GM19467 (cell line): ENCODE measurements around the gene SMIM20.

Experiments
- ATAC-seq: cut with Tn5 transposase; IDR thresholded peaks from one replicate; pipeline ENCODE4 v1.9.1; 2021; ENCODE audit warnings: mild to moderate bottlenecking, moderate library complexity; ENCODE audit not compliant: unreplicated experiment

SMIM20 gene

DNA sequence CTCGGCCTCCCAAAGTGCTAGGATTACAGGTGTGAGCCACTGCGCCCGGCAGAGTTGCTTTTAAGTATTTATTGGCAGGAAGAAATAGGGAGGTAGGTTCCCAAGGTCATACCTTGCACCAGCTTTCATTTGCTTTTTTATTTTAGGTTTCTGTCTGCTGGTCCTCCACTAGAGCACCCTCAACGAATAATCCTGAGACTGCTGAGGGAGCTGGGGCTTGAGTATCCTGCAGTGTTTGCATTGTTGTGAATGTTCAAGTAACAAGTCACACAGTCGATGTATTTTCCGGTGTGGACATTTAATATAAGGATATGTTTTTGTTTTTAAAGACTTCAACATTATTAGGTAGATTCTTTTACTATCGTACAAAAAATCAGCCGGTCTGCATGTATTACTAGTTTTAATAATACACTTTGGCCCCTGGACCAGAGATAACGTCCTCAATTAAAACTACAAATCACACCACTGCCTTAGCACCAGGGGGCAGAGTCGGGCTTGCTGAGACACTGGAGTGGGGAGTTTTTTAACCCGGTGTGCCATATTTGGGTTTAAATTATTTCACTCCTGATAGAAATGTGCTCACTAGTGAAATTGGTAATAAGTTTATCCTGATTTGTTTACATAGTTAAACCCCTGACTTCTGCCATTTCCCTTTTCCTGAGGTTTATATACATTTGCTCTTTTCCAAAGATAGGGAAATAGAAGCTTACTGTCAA, 11.6 kb downstream of the SMIM20 start:
- no peak for ATAC-seq

- ATAC-seq, result no peak
Observed at GRCh38 chr4:25926462-25926861, 12.4 kb downstream of the SMIM20 start.

GRCh38 chr4:25927361-25928195, 13.6 kb downstream of the SMIM20 start:
- ATAC-seq, result no peak

GRCh38 chr4:25928379-25929297, 14.6 kb downstream of the SMIM20 start:
- no peak for ATAC-seq

GRCh38 chr4:25929298-25929686, 15.3 kb downstream of the SMIM20 start:
- no peak for ATAC-seq

DNA sequence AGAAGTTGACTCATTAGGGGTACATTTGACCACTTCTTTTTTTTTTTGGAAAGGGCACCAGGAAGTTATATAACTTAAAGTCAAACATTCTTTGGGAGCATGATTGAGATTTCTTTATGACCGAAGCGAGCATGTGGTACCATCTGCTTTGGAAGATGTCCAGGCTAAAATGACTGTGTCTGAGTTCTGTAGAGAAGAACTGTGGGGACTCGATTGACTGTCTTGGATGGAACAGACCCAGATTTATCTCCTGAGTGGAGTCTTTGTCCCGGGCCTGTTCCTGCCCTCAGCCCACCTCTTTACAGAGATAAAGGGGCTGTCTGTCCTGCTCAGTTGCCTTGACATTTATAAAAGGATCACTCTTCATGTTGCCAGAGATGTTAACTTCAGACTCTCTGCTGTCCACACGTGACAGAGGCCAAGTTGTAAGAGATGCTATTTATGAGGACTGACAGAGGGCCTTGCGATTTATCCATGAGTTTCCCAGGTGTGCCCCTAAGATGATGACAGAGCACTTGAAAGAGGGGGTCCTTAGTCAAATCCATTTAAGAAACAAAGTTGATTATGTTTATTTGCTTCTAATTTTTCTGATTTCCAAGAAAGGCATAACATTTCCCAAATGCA, 16.8 kb downstream of the SMIM20 start:
- ATAC-seq, result no peak

DNA sequence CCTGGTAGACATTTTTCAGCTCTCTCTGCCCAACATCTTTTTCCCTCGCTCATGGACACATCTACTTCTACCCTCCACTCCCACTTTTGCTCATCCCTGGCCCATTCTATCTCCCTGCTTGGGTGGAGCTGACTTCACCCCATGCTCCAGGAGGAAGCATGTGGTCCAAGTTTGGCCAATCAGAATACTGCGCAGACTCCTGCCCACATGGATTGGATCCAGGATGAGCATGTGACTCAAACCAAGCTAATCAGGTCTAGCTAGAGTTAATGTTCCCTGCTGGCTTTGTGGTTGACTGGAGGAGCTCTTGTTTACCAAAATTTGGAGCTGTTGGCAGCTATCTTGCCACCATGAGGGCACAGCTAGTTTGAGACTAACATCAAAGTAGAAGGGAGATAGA, 22.7 kb downstream of the SMIM20 start:
- no peak for ATAC-seq

- ATAC-seq, result no peak
Observed at GRCh38 chr4:25937801-25938200, 23.8 kb downstream of the SMIM20 start.

GRCh38 chr4:25938366-25938765, 24.3 kb downstream of the SMIM20 start:
- peak; percentile 23 for ATAC-seq

DNA sequence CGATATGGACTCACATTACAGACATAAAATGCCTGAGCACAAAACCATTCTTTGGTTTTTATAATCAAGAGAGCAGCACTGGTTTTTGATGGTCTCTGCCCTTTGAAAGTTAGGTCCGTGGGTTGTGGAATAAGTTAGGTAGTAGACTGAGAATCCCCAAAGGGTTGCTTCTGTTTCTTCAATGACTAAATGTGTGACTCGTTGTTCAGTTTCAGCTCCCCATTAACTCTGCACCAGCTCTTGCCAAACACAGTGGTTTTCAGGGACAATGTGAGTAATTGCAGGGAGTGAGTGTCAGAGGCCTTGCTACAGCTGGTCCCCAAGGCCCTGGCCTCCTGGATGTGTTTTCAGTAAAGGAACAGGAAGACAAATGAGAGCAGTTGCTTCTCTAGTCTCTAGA, 24.8 kb downstream of the SMIM20 start:
- ATAC-seq, result peak; percentile 91

DNA sequence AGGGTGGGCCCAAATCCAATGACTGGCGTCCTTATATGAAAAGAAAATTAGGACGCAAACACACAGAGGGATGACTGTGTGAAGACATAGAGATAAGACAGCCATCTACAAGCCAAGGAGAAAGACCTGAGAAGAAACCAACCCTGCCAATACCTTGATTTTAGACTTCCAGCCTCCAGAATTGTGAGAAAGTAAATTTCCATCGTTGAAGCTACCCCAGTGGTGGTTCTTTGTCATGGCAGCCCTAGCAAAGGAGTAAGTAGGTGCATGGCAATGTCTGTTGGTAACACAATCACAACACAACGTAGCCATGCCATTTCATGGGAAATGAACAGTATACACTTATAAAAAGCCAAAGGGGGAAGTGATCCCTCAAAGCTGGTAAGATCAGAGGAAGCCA, 25.3 kb downstream of the SMIM20 start:
- ATAC-seq, result no peak

DNA sequence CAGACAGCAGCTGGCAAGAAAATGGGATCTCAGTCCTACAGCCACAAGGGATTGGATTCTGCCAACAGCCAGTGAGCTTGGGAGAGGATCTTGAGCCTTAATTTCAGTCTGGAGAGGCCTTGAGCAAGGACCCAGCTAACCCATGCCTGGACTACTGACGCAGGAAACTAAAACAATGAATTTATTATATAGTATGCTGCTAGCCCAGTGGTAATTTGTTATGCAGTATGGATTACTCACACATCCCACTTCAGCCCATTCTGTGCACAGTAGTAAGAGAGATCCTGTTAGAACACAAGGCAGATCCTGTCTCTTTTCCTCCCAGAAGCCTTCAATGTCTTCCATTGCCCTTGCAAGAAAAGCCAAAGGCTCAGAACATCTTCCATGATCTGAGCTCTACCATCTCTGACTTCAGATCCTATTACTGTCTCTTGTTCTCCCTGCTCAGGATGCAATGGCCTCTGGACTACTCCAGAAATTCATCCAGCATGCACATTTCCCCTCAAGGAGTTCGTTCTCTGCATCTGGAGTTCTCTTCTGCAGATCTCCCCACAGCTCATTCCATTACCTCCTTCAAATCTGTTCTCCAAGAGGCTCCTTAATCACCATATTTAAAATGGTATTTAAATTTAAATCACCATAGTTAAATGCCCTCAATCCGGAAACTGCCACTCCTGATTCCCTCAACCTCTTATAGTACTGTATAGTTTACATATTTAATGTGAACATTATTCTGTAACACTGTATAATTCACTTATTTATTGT, 27.6 kb downstream of the SMIM20 start:
- ATAC-seq, result no peak

DNA sequence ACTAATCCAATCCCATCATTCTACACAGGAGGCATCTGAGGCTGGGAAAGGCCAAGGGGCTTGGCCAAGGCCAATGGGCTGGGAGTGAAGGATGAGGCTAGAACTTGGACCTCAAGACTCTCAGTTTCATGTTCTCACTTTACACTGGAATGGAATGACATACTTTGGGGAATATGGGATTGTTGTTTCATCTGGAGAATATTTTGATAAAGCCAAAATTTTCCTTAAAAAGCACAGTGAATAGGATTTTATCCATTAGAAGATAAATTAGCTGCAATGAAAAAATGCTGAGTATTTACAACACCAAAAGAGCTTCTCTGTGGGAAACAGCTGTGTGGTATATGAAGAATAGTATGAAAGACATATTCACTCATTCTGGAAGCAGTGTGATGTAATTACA, 29.3 kb downstream of the SMIM20 start:
- ATAC-seq, result no peak

DNA sequence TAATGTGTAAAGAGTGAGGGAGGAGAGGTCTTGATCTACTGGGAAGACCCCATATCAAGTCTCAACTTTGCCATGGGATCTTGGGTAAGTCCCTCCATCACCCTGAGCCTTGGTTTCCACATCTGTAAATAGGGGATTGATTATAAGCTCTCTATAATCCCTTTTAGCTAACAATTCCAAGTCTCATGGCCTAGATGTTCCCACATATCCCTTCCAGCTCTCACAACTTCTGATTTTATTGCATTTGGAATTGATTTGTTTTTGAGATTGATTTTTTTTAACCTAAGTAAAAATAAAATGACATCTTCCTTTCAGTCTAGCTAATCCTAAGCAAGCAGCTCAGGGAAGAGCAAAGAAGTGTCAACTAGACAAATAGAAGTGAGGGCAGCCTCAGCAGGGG, 29.8 kb downstream of the SMIM20 start:
- ATAC-seq, result no peak

DNA sequence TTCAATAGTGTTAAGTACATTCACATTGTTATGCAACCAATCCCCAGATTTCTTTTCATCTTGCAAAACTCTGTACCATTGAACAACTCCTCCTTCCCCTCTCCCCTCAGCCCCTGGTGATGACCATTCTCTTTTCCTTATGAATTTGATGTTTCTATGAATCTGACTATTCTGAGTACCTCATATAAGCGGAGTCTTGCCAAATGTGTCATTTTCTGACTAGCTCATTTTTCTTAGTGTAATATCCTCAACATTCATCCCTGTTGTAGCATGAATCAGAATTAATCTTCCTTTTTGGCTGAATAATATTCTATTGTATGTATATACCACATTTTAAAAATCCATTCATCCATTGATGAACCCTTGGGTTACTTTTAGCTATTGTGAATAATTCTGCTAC, 34.0 kb downstream of the SMIM20 start:
- ATAC-seq, result no peak

DNA sequence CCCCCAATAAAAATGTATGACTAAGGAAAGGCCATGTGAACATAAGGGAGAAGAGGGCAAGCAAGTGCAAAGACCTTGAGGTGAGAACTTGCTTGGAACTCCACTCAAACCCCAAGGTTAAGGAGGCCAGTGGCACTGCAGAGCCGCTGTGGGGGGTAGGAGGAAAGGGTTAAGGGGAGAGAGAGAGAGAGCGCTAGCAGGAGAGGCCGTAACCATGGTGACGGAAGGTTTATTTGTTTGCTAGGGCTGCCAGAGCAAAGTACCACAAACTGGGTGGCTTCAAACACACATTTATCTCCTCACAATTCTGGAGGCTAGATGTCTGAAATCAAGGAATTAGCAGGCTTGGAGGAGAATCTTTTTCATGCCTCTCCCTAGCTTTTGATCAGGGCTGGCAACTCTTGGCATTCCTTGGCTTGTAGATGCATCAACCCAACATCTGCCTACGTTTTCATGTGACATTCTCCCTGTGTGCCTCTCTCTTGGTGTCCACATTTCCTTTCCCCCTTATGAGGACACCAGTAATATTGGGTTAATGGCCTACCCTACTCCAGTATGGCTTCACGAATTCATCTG, 35.2 kb downstream of the SMIM20 start:
- ATAC-seq, result no peak

- ATAC-seq, result no peak
Observed at GRCh38 chr4:25949994-25950393, 36.0 kb downstream of the SMIM20 start.

- ATAC-seq, result no peak
Observed at GRCh38 chr4:25950461-25951389, 36.7 kb downstream of the SMIM20 start.
